ENCODE data around the gene FJX1.

The FJX1 gene

DNA sequence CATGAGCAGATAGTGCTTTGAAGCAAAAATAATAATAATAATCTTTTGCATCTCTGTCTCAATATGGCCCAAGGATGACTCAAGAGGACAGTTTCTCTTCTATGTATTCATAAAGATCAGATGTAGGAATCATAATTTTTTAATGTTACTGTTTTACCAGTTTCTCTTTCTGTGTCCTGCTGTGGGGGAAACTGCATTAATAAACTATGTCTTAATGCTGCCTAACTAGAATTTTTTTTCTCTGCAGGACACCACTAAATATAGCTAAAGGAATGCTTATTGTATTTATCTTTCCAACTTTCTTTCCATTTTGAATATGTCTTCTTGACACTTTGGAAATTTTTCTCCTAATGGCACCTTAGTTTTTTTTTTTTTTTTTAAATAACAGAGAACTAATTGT, 6.5 kb downstream of the FJX1 start:
- Histone ChIP-seq H3K9me3 (no peaks in the 10 kb centered on the region), H3K36me3 (replicated peaks) (no peaks in the 10 kb centered on the region), H3K4me3 (no peak overlapping the region), H3K4me1 (peaks cover 8% of the 10 kb centered on the region; the same call in 1 of the 2 replicates), H3K27me3 (ENCODE audit: low read depth) (no peaks in the 10 kb centered on the region)
- no peak for DNase-seq (ENCODE audit: low spot score in 2 of 2)
- in situ Hi-C loops (cut with MboI; ENCODE audit: low sequenced_read_pairs) = loop anchor here (25.0 kb wide), 1 partner anchor 838 kb away; no protein-coding TSS in a partner anchor

GRCh38 chr11:35626501-35626900, 8.2 kb downstream of the FJX1 start:
- no peak for DNase-seq (ENCODE audit: low spot score in 2 of 2)
- Histone ChIP-seq H3K36me3 (replicated peaks) (no peaks in the 10 kb centered on the region), H3K4me1 (peaks cover 3% of the 10 kb centered on the region; the same call in 1 of the 2 replicates), H3K27me3 (ENCODE audit: low read depth) (no peaks in the 10 kb centered on the region), H3K4me3 (no peak overlapping the region), H3K9me3 (no peaks in the 10 kb centered on the region)
- in situ Hi-C loops (cut with MboI; ENCODE audit: low sequenced_read_pairs) = no loop called here

- no peak overlapping the region for H3K4me3 ChIP-seq
- in situ Hi-C loops (cut with MboI; ENCODE audit: low sequenced_read_pairs) = no loop called here
- DNase-seq (ENCODE audit: low spot score in 2 of 2) = no peak
- no peaks in the 10 kb centered on the region for H3K9me3 ChIP-seq
- H3K36me3 ChIP-seq (replicated peaks) = no peaks in the 10 kb centered on the region
- H3K4me1 ChIP-seq = no peaks in the 10 kb centered on the region
- no peaks in the 10 kb centered on the region for H3K27me3 ChIP-seq (ENCODE audit: low read depth)
Measured at GRCh38 chr11:35629511-35629910, 11.3 kb downstream of the FJX1 start.

DNA sequence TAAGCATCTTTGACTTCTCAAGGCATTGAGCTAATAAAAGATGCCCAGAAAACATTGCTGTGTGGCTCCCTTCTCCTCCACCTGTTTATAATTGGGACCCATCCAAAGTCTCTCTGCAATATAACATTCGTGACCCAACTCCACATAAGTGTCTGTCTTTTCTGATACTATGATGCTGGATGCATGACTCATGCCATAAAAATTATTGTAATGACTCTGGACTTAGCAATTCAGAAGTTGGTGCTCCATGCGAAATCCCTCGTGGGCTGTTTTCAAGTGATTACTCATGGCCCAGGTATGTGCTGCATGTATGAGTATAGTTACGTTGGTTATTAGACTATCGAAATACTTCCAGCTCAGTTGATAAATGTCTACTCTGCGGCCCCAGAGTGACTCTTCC, 11.7 kb downstream of the FJX1 start:
- Histone ChIP-seq H3K4me3 (no peak overlapping the region), H3K9me3 (no peaks in the 10 kb centered on the region), H3K27me3 (ENCODE audit: low read depth) (no peaks in the 10 kb centered on the region), H3K4me1 (no peaks in the 10 kb centered on the region), H3K36me3 (replicated peaks) (no peaks in the 10 kb centered on the region)
- in situ Hi-C loops (cut with MboI; ENCODE audit: low sequenced_read_pairs) = no loop called here
- no peak for DNase-seq (ENCODE audit: low spot score in 2 of 2)

DNA sequence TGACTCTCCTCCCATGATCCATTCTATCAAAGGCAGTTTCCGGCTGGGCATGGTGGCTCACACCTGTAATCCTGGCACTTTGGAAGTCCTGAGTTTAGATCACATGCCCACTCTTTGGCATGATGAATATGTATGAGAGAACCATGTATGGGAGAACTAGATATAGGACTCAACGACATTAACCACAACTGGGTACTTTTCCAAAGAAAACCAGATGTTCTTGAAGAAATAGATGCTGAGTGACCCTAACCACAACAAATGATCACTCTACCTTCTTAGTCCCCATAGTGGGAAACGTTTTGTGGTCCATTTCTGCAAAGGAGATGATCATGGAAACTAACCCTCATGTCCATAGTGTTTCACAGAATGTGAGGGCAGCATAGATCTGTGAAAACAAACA, 13.6 kb downstream of the FJX1 start:
- in situ Hi-C loops (cut with MboI; ENCODE audit: low sequenced_read_pairs) = no loop called here
- H3K4me3 ChIP-seq = no peak overlapping the region
- H3K4me1 ChIP-seq = no peaks in the 10 kb centered on the region
- DNase-seq (ENCODE audit: low spot score in 2 of 2) = no peak
- no peaks in the 10 kb centered on the region for H3K9me3 ChIP-seq
- H3K27me3 ChIP-seq (ENCODE audit: low read depth) = no peaks in the 10 kb centered on the region
- H3K36me3 ChIP-seq (replicated peaks) = no peaks in the 10 kb centered on the region

GRCh38 chr11:35632301-35632700, 14.0 kb downstream of the FJX1 start:
- no peaks in the 10 kb centered on the region for H3K9me3 ChIP-seq
- H3K36me3 ChIP-seq (replicated peaks) = no peaks in the 10 kb centered on the region
- H3K4me3 ChIP-seq = no peak overlapping the region
- no peaks in the 10 kb centered on the region for H3K4me1 ChIP-seq
- in situ Hi-C loops (cut with MboI; ENCODE audit: low sequenced_read_pairs) = no loop called here
- peaks cover 1% of the 10 kb centered on the region; the same call in 1 of the 2 replicates for H3K27me3 ChIP-seq (ENCODE audit: low read depth)
- DNase-seq (ENCODE audit: low spot score in 2 of 2) = no peak

DNA sequence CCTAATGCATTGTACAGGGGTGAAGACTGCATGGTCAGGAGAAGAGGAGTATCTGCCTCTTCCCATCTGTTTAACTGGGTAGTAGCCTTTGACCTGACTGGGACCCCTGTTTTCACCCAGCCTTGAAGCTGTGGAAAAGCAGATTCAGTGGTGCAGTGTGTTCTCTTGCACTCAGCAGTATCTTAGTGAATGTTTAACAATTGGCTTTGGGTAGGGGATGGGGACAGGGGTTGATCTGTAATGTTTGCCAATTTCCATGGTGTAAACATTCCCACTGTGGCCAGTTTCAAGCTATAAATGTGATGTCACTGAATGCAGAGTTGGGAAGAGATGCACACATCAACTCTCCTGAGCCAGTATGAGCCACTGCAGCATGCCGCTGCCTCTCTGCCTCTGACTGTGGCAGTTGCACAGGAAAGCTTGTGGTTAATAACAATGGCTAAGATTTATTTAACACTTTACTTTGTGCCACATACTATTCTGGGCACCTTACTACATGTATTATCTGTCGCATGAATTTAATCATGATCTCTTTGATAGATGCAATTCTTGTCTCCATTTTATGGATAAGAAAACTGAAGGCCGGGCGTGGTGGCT, 15.7 kb downstream of the FJX1 start:
- H3K27me3 ChIP-seq (ENCODE audit: low read depth) = peaks cover 6% of the 10 kb centered on the region; the same call in 1 of the 2 replicates
- no peaks in the 10 kb centered on the region for H3K4me1 ChIP-seq
- no peaks in the 10 kb centered on the region for H3K9me3 ChIP-seq
- in situ Hi-C loops (cut with MboI; ENCODE audit: low sequenced_read_pairs) = no loop called here
- H3K36me3 ChIP-seq (replicated peaks) = no peaks in the 10 kb centered on the region
- no peak for DNase-seq (ENCODE audit: low spot score in 2 of 2)
- H3K4me3 ChIP-seq = no peak overlapping the region

DNA sequence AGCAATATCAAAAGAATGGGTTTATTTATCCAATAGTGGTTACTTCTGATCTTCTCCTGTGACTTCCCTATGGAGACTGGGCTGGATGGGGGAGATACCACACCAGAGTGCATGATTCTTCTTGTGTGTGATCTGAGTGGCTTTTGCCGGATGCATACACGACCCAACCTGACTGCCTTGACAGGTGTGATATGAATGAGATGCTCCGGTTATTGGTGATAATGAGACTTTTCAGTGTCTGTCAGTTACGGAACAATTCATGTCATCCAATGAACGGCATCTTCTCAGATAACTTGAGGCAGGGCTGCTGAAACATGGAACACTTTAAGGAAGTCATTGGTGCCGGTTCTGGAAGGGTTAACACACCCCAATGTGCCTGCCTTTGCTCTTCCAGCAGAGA, 17.7 kb downstream of the FJX1 start:
- in situ Hi-C loops (cut with MboI; ENCODE audit: low sequenced_read_pairs) = no loop called here
- no peaks in the 10 kb centered on the region for H3K36me3 ChIP-seq (replicated peaks)
- no peak for DNase-seq (ENCODE audit: low spot score in 2 of 2)
- no peak overlapping the region for H3K4me3 ChIP-seq
- peaks cover 9% of the 10 kb centered on the region; the same call in 1 of the 2 replicates for H3K27me3 ChIP-seq (ENCODE audit: low read depth)
- H3K9me3 ChIP-seq = no peaks in the 10 kb centered on the region
- H3K4me1 ChIP-seq = no peaks in the 10 kb centered on the region

DNA sequence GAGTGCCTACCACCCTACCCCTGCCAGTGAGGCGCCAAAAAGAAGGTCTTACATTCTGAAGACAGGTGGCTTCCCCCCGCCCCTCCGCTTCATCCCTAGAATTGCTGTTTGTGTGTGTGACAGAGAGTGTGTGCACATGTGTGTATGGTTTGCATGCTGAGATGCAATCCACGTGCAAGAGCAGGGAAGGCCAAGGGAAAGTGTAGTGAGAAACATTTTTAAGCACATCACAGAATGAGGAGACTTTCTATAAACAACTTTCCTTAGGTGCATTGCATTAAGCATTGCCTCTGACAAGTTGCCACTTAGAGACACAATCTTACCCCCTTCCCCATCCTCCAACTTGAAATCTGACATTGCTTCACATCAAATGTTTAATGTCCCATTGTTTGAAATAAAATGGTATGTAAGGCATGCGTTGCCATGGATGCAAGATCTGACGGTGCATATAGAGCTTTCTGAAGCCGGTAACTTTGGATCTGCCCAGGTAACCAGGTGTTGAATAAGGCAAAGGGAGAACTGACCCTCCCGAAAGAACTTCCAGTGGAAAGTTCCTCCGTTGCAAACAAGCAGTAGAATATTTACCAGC, 21.4 kb downstream of the FJX1 start:
- no peaks in the 10 kb centered on the region for H3K36me3 ChIP-seq (replicated peaks)
- no peak for DNase-seq (ENCODE audit: low spot score in 2 of 2)
- H3K4me3 ChIP-seq = no peak overlapping the region
- in situ Hi-C loops (cut with MboI; ENCODE audit: low sequenced_read_pairs) = no loop called here
- H3K27me3 ChIP-seq (ENCODE audit: low read depth) = peaks cover 9% of the 10 kb centered on the region; the same call in 1 of the 2 replicates
- no peaks in the 10 kb centered on the region for H3K4me1 ChIP-seq
- H3K9me3 ChIP-seq = no peaks in the 10 kb centered on the region

- Histone ChIP-seq H3K9me3 (no peaks in the 10 kb centered on the region), H3K36me3 (replicated peaks) (no peaks in the 10 kb centered on the region), H3K4me3 (no peak overlapping the region), H3K4me1 (no peaks in the 10 kb centered on the region), H3K27me3 (ENCODE audit: low read depth) (peaks cover 9% of the 10 kb centered on the region; the same call in 1 of the 2 replicates)
- no peak for DNase-seq (ENCODE audit: low spot score in 2 of 2)
- in situ Hi-C loops (cut with MboI; ENCODE audit: low sequenced_read_pairs) = no loop called here
Measured at GRCh38 chr11:35641171-35641897, 23.1 kb downstream of the FJX1 start.

- Histone ChIP-seq H3K4me3 (no peak overlapping the region), H3K27me3 (ENCODE audit: low read depth) (peaks cover 9% of the 10 kb centered on the region; the same call in 1 of the 2 replicates), H3K4me1 (no peaks in the 10 kb centered on the region), H3K9me3 (no peaks in the 10 kb centered on the region), H3K36me3 (replicated peaks) (no peaks in the 10 kb centered on the region)
- in situ Hi-C loops (cut with MboI; ENCODE audit: low sequenced_read_pairs) = no loop called here
- no peak for DNase-seq (ENCODE audit: low spot score in 2 of 2)
Measured at GRCh38 chr11:35641964-35642363, 23.7 kb downstream of the FJX1 start.

GRCh38 chr11:35647421-35648093, 29.3 kb downstream of the FJX1 start:
- no peaks in the 10 kb centered on the region for H3K27me3 ChIP-seq (ENCODE audit: low read depth)
- H3K4me1 ChIP-seq = no peaks in the 10 kb centered on the region
- H3K9me3 ChIP-seq = no peaks in the 10 kb centered on the region
- no peak for DNase-seq (ENCODE audit: low spot score in 2 of 2)
- H3K36me3 ChIP-seq (replicated peaks) = no peaks in the 10 kb centered on the region
- H3K4me3 ChIP-seq = no peak overlapping the region
- in situ Hi-C loops (cut with MboI; ENCODE audit: low sequenced_read_pairs) = no loop called here

DNA sequence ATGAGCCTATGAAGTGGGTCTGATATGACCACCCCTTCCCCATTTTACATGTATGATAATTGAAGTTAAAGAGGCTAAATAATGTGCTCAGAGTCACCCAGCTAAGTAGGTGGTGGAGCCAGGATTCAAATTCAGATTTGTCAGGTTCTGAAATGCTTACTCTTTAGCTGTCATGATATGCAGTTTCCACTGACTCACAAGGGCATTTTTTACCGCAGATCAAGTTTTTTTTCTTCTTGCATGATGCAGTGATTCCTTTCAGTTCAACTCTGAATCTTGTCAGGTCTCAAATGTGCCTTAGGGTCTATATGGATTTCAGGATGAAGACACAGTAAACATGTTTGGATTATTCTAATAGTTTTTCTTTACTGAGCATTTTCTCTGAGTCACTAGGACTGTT, 31.7 kb downstream of the FJX1 start:
- no peaks in the 10 kb centered on the region for H3K36me3 ChIP-seq (replicated peaks)
- no peaks in the 10 kb centered on the region for H3K27me3 ChIP-seq (ENCODE audit: low read depth)
- no peak overlapping the region for H3K4me3 ChIP-seq
- no peaks in the 10 kb centered on the region for H3K9me3 ChIP-seq
- H3K4me1 ChIP-seq = no peaks in the 10 kb centered on the region
- DNase-seq (ENCODE audit: low spot score in 2 of 2) = no peak
- in situ Hi-C loops (cut with MboI; ENCODE audit: low sequenced_read_pairs) = no loop called here

- Histone ChIP-seq H3K36me3 (replicated peaks) (no peaks in the 10 kb centered on the region), H3K27me3 (ENCODE audit: low read depth) (no peaks in the 10 kb centered on the region), H3K4me3 (no peak overlapping the region), H3K4me1 (no peaks in the 10 kb centered on the region), H3K9me3 (no peaks in the 10 kb centered on the region)
- in situ Hi-C loops (cut with MboI; ENCODE audit: low sequenced_read_pairs) = no loop called here
- no peak for DNase-seq (ENCODE audit: low spot score in 2 of 2)
Measured at GRCh38 chr11:35650467-35650866, 32.2 kb downstream of the FJX1 start.
